Left lung (tissue), 10 donors: ENCODE results near the gene ZC3H7B. TPM values are rescaled to one million over a fixed set of nuclear protein-coding genes. Genes with fewer than 3 reads are reported as not detected.

Source experiments
- ATAC-seq: fragments of 200-7000 bp; cut with Tn5 transposase; one replicate; pipeline ENCODE4 v1.9.1; 2020; ENCODE audit warnings: moderate library complexity
- DNase-seq, 4 donors: peaks; one replicate each; pipeline ENCODE4 v3.0.0-alpha.2; 2013 to 2020
- H3K27ac ChIP-seq, 2 donors: fragments of 200-600 bp; sonication (generic) in 1 of 2; one replicate each; pipeline versions ENCODE4 v1.5.0 to v1.8.0; 2020 to 2021
- H3K27me3 ChIP-seq, 2 donors: fragments of 200-600 bp; sonication (generic) in 1 of 2; one replicate each; pipeline versions ENCODE4 v1.5.0 to v1.8.0; 2020 to 2021
- H3K36me3 ChIP-seq, 2 donors: fragments of 200-600 bp; sonication (generic) in 1 of 2; one replicate each; pipeline versions ENCODE4 v1.5.0 to v1.8.0; 2020 to 2021
- H3K4me1 ChIP-seq, 2 donors: fragments of 200-600 bp; one replicate each; pipeline ENCODE4 v1.8.0; 2021
- H3K4me3 ChIP-seq, 2 donors: fragments of 200-600 bp; sonication (generic) in 1 of 2; one replicate each; pipeline versions ENCODE4 v1.5.0 to v1.8.0; 2020 to 2021; ENCODE audit warnings: mild to moderate bottlenecking in 1 of 2
- H3K9me3 ChIP-seq, 2 donors: fragments of 200-600 bp; sonication (generic) in 1 of 2; one replicate each; pipeline versions ENCODE4 v1.5.0 to v1.8.0; 2020 to 2021
- CTCF ChIP-seq, 2 donors: fragments of 200-600 bp; sonication (generic) in 1 of 2; IDR thresholded peaks; one replicate each; pipeline versions ENCODE4 v1.5.0 to v1.8.0; 2021; ENCODE audit warnings: antibody characterized with exemption in 2 of 2
- intact Hi-C, 2 donors: fragments of 100-400 bp; cut with DNase I; formaldehyde crosslinking; loops; one replicate each; pipeline versions ENCODE4 v1.11.2 to v1.14.2; 2022
- polyA plus RNA-seq, 6 donors: library from polyadenylated mRNA; unstranded; fragments of 120-200 nt; gene quantifications; one replicate each; pipeline ENCODE4 v1.2.1, GENCODE V29; 2013; ENCODE audit not compliant: insufficient read length in 6 of 6
- total RNA-seq, 2 donors: library from RNA; stranded (reverse); fragmentation: NEBNext Ultra II Directional; extraction: Animal tissue kit (Norgen Biotek cat#: 25700); gene quantifications; one replicate each; pipeline ENCODE4 v1.2.1, GENCODE V29; 2021
- donor health status: DM: no; HTN: yes; CAD: no.
- donor health status: DM: no; HTN: no; CAD: no.

Gene ZC3H7B
- total and polyA plus RNA-seq, 8 donors = 50.4 to 84.1 (median 69.1) TPM

GRCh38 chr22:41341990-41342389, 40.7 kb downstream of the ZC3H7B start:
- Histone ChIP-seq H3K9me3 (no peaks in the 10 kb centered on the region), H3K4me1 (no peaks in the 10 kb centered on the region), H3K36me3 (peaks cover 0 to 91% of the 10 kb centered on the region in 2 donors), H3K4me3 (no peak overlapping the region), H3K27me3 (no peaks in the 10 kb centered on the region), H3K27ac (no peak overlapping the region)
- TF ChIP-seq CTCF (IDR thresholded peaks at IDR 0.05) = no peak
- intact Hi-C loops = no loop called here
- DNase-seq (no peak), ATAC-seq (no peak)

- DNase-seq (no peak), ATAC-seq (no peak)
- no peak for TF ChIP-seq CTCF (IDR thresholded peaks at IDR 0.05)
- intact Hi-C loops = no loop called here
- Histone ChIP-seq H3K4me3 (no peak overlapping the region), H3K4me1 (no peaks in the 10 kb centered on the region), H3K27ac (no peak overlapping the region), H3K36me3 (peaks cover 0 to 99% of the 10 kb centered on the region in 2 donors), H3K27me3 (no peaks in the 10 kb centered on the region), H3K9me3 (no peaks in the 10 kb centered on the region)
Measured at GRCh38 chr22:41343300-41343699, 42.0 kb downstream of the ZC3H7B start.

- Histone ChIP-seq H3K27ac (no peak overlapping the region), H3K9me3 (no peaks in the 10 kb centered on the region), H3K4me1 (no peaks in the 10 kb centered on the region), H3K27me3 (no peaks in the 10 kb centered on the region), H3K36me3 (peaks cover 0 to 99% of the 10 kb centered on the region in 2 donors), H3K4me3 (no peak overlapping the region)
- no peak for TF ChIP-seq CTCF (IDR thresholded peaks at IDR 0.05)
- intact Hi-C loops = no loop called here
- ATAC-seq = no peak
- DNase-seq = no peak
Measured at GRCh38 chr22:41343717-41344116, 42.4 kb downstream of the ZC3H7B start.

DNA sequence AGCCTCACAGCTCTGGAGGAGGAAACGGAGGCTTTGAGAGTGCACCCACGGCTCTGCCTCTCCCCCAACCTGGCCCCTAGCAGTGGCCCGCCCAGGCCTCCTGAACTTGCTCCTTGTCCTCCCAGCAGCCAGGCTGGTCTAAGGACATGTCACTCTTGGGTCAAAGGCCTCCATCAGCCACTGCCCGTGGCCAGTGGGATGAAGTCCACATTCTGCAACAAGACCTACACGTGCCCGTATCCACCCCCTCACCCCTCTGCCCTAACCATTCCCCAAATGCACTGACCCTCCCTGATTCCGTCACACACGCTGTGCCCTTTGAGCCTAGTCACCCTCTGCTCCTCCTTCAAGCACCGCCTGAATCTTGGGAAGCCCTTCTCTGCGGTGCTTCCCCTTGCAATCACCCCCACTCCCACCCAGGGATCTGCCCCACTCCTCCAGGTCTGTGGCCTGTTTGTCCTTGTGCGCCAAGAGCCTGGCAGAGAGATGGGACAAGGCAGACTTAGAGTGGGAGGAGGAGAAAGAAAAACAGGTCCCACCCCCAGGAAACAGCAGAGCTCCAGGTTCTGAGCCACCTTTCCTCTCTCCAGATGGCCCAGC, 43.0 kb downstream of the ZC3H7B start:
- peaks cover 0 to 99% of the 10 kb centered on the region in 2 donors for H3K36me3 ChIP-seq
- no peaks in the 10 kb centered on the region for H3K9me3 ChIP-seq
- no peak overlapping the region for H3K27ac ChIP-seq
- H3K27me3 ChIP-seq = no peaks in the 10 kb centered on the region
- no peaks in the 10 kb centered on the region for H3K4me1 ChIP-seq
- intact Hi-C loops = no loop called here
- DNase-seq = no peak
- no peak overlapping the region for H3K4me3 ChIP-seq
- TF ChIP-seq CTCF (IDR thresholded peaks at IDR 0.05) = no peak
- ATAC-seq = no peak

- no peak for DNase-seq
Measured at GRCh38 chr22:41345807-41346335, 44.5 kb downstream of the ZC3H7B start.

More at GRCh38 chr22:41345807-41346335, 44.5 kb downstream of the ZC3H7B start:
- H3K36me3 ChIP-seq = peaks cover 0 to 99% of the 10 kb centered on the region in 2 donors
- no peak overlapping the region for H3K27ac ChIP-seq
- no peaks in the 10 kb centered on the region for H3K4me1 ChIP-seq
- no peaks in the 10 kb centered on the region for H3K27me3 ChIP-seq
- intact Hi-C loops = no loop called here
- no peak overlapping the region for H3K4me3 ChIP-seq
- ATAC-seq = no peak
- H3K9me3 ChIP-seq = no peaks in the 10 kb centered on the region
- no peak for TF ChIP-seq CTCF (IDR thresholded peaks at IDR 0.05)
